Sigmoid colon (tissue), 7 donors: ENCODE data around the gene NDST3. TPM values are rescaled to one million over a fixed set of nuclear protein-coding genes. Genes with fewer than 3 reads are reported as not detected.

Experiments used
- DNase-seq: peaks from one replicate; pipeline ENCODE4 v3.0.0-alpha.2; 2019
- H3K27ac ChIP-seq, 4 donors: fragments of 200-600 bp; sonication (generic); one replicate each; pipeline ENCODE4 v1.5.1; 2016 to 2019; ENCODE audit warnings: mild to moderate bottlenecking in 1 of 4
- H3K27me3 ChIP-seq, 3 donors: fragments of 200-600 bp; sonication (generic); one replicate each; pipeline ENCODE4 v1.5.1; 2019; ENCODE audit warnings: mild to moderate bottlenecking in 1 of 3
- H3K36me3 ChIP-seq, 4 donors: fragments of 200-600 bp; sonication (generic); one replicate each; pipeline ENCODE4 v1.5.1; 2016 to 2019
- H3K4me1 ChIP-seq, 4 donors: fragments of 200-600 bp; sonication (generic); one replicate each; pipeline ENCODE4 v1.5.1; 2017 to 2019
- H3K4me3 ChIP-seq, 4 donors: fragments of 200-600 bp; sonication (generic); one replicate each; pipeline ENCODE4 v1.5.1; 2017 to 2019; ENCODE audit warnings: mild to moderate bottlenecking in 2 of 4, moderate library complexity in 1 of 4
- H3K9me3 ChIP-seq, 4 donors: fragments of 200-600 bp in 3 of 4; sonication (generic) in 3 of 4; one replicate each; pipeline versions ENCODE4 v1.5.1 to v1.6.1; 2013 to 2019
- CTCF ChIP-seq, 4 experiments: fragments of 450-650 bp in 3 of 4; fragments of 200-600 bp in 1 of 4; IDR thresholded peaks; one replicate each; pipeline ENCODE4 v1.5.1; 2016 to 2019; ENCODE audit warnings: antibody characterized with exemption in 4 of 4, mild to moderate bottlenecking in 3 of 4, moderate library complexity in 2 of 4
- EP300 ChIP-seq, 4 donors: sonication (generic); formaldehyde crosslinking; IDR thresholded peaks; one replicate each; pipeline ENCODE4 v1.6.1; 2017; ENCODE audit warnings: antibody characterized with exemption in 4 of 4
- POLR2A ChIP-seq, 2 donors: fragments of 450-650 bp; IDR thresholded peaks; one replicate each; pipeline ENCODE4 v1.6.1; 2016; ENCODE audit warnings: antibody characterized with exemption in 2 of 2, mild to moderate bottlenecking in 2 of 2, moderate library complexity in 2 of 2
- POLR2AphosphoS5 ChIP-seq, 4 donors: sonication (generic); formaldehyde crosslinking; IDR thresholded peaks; one replicate each; pipeline ENCODE4 v1.6.1; 2017; ENCODE audit warnings: antibody characterized with exemption in 4 of 4
- WGBS, 2 donors: extraction: QIAGEN DNeasy Blood & Tissue Kit; methylation state at CpG; one replicate each; pipeline ENCODE4 v1.1.7; 2013; 5-methylcytosine and 5-hydroxymethylcytosine counted together
- intact Hi-C: fragments of 100-400 bp; cut with DNase I; formaldehyde crosslinking; loops from one replicate; pipeline ENCODE4 v1.15.1; 2023
- polyA plus RNA-seq, 3 donors: library from polyadenylated mRNA; stranded (reverse); fragments of 200-250 nt; gene quantifications; one replicate each; pipeline ENCODE4 v1.2.3, GENCODE V29; 2013
- total RNA-seq, 4 donors: library from RNA; depleted of rRNA; stranded (reverse); fragments of >200 nt; gene quantifications; one replicate each; pipeline ENCODE4 v1.1.0, GENCODE V29; 2016
- donor health status: healthy with polysubstance abuse.
- donor health status: Bipolar disorder and iron deficiency.
- donor health status: healthy.

NDST3 gene
- total and polyA plus RNA-seq, 7 donors: under 0.01 to 0.04 (median under 0.01) TPM; not detected in 4

- Histone ChIP-seq H3K9me3 (no peaks in the 10 kb centered on the region), H3K4me1 (no peaks in the 10 kb centered on the region), H3K4me3 (no peak overlapping the region), H3K27ac (no peak overlapping the region), H3K27me3 (no peaks in the 10 kb centered on the region), H3K36me3 (no peaks in the 10 kb centered on the region)
- no peak for DNase-seq
- WGBS, 2 donors: 3 to 14% methylated on average over 3 of the region's 3 CpGs
- TF ChIP-seq POLR2AphosphoS5 (IDR thresholded peaks at IDR 0.05): no peak
- TF ChIP-seq CTCF (IDR thresholded peaks at IDR 0.05): peak in 2 of 4 experiments; percentile 27 to 61
- intact Hi-C loops: loop anchor here (10.0 kb wide), 1 partner anchor 1870 kb away; no protein-coding TSS in a partner anchor
These were observed 190.1 kb downstream of the NDST3 start for GRCh38 chr4:118224243-118224829.

GRCh38 chr4:118225511-118225910 lies 191.2 kb downstream of the NDST3 start:
- no peaks in the 10 kb centered on the region for H3K36me3 ChIP-seq
- 20 to 58% methylated on average over 4 of the region's 4 CpGs for WGBS, 2 donors
- no peaks in the 10 kb centered on the region for H3K4me1 ChIP-seq
- intact Hi-C loops: loop anchor here (10.0 kb wide), 1 partner anchor 1871 kb away; no protein-coding TSS in a partner anchor
- H3K4me3 ChIP-seq: no peak overlapping the region
- H3K27ac ChIP-seq: no peak overlapping the region
- no peaks in the 10 kb centered on the region for H3K27me3 ChIP-seq
- TF ChIP-seq CTCF (IDR thresholded peaks at IDR 0.05) (no peak), POLR2A (IDR thresholded peaks at IDR 0.05) (no peak), EP300 (IDR thresholded peaks at IDR 0.05) (no peak), POLR2AphosphoS5 (IDR thresholded peaks at IDR 0.05) (no peak)
- H3K9me3 ChIP-seq: no peaks in the 10 kb centered on the region
- no peak for DNase-seq

GRCh38 chr4:118226311-118227010 lies 192.2 kb downstream of the NDST3 start:
- Histone ChIP-seq H3K9me3 (no peaks in the 10 kb centered on the region), H3K27me3 (no peaks in the 10 kb centered on the region), H3K4me3 (no peak overlapping the region), H3K4me1 (no peaks in the 10 kb centered on the region), H3K36me3 (no peaks in the 10 kb centered on the region), H3K27ac (no peak overlapping the region)
- no peak for TF ChIP-seq POLR2A (IDR thresholded peaks at IDR 0.05)
- no peak for TF ChIP-seq CTCF (IDR thresholded peaks at IDR 0.05)
- 60 to 77% methylated on average over 7 of the region's 7 CpGs for WGBS, 2 donors
- DNase-seq: no peak
- intact Hi-C loops: loop anchor here (10.0 kb wide), 1 partner anchor 1872 kb away; no protein-coding TSS in a partner anchor

DNA sequence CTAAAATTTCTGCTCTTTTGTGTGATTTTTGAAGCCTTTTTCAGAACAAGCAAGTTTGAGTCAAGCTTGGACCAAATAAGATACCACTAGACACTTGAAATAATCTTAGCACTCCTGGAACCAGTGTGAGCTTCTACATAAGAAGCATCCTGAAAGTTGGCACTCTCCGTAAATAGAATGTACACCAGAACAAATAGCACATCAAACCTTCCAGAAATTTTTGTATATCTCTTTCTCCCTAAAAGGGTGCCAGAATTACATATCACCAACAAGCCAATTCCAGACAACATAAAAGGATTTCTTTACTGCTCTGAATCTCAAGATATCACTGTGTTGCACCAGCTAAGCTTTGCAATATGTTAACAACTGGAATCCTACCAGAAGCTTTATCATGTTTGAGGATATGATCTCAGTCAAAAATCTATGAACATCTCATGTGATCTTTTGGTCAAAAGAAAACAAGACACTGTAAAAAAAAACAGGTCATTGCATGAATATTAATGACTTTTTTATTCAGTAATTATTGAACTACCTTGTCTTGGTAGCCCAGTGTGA lies 201.4 kb downstream of the NDST3 start:
- no peak for DNase-seq
- no peak for TF ChIP-seq POLR2AphosphoS5 (IDR thresholded peaks at IDR 0.05)
- no peak for TF ChIP-seq POLR2A (IDR thresholded peaks at IDR 0.05)
- TF ChIP-seq CTCF (IDR thresholded peaks at IDR 0.05): no peak
- TF ChIP-seq EP300 (IDR thresholded peaks at IDR 0.05): no peak

More for the DNA sequence above, 201.4 kb downstream of the NDST3 start:
- H3K9me3 ChIP-seq: no peaks in the 10 kb centered on the region
- no peak overlapping the region for H3K4me3 ChIP-seq
- WGBS, 2 donors: 94% methylated on average over 1 of the region's 1 CpG
- intact Hi-C loops: no loop called here
- no peaks in the 10 kb centered on the region for H3K4me1 ChIP-seq
- no peak overlapping the region for H3K27ac ChIP-seq
- peaks cover 0 to 4% (median 0%) of the 10 kb centered on the region in 3 donors for H3K27me3 ChIP-seq
- no peaks in the 10 kb centered on the region for H3K36me3 ChIP-seq
